ENCODE measurements around the gene ARL8A. TPM values are rescaled to one million over a fixed set of nuclear protein-coding genes. Genes with fewer than 3 reads are reported as not detected.

The ARL8A gene
- total RNA-seq, 1 donor from 2014 or later, result 67.8 TPM

GRCh38 chr1:202160377-202160940, 15.9 kb upstream of the ARL8A start, which contains the start of gene PTPN7:
PTPN7 (minus strand) TSS chr1:202160602; CDS start chr1:202159402, 1,200 bp downstream.
- intact Hi-C loops (cut with micrococcal nuclease), result loop anchor here (1.0 to 10.0 kb wide), 5 partner anchors 15 to 1164 kb away; partner anchors contain the start of genes ADIPOR1, KDM5B and TMEM183A

- intact Hi-C loops (cut with micrococcal nuclease), result loop anchor here (1.0 to 10.0 kb wide), 6 partner anchors 14 to 1165 kb away; partner anchors contain the start of genes ADIPOR1, IPO9, KDM5B and TMEM183A
Measured at GRCh38 chr1:202159534-202160371, 15.2 kb upstream of the ARL8A start.

- intact Hi-C loops (cut with micrococcal nuclease), result loop anchor here (2.0 kb wide), 1 partner anchor 330 kb away; the partner anchor contains the start of gene IPO9
Measured at GRCh38 chr1:202158810-202159533, 14.4 kb upstream of the ARL8A start.

GRCh38 chr1:202157945-202158344, 13.4 kb upstream of the ARL8A start:
- intact Hi-C loops (cut with micrococcal nuclease), result loop anchor here (2.0 kb wide), 1 partner anchor 329 kb away; the partner anchor contains the start of gene IPO9

- intact Hi-C loops (cut with micrococcal nuclease), result no loop called here
Measured at GRCh38 chr1:202156590-202156989, 12.1 kb upstream of the ARL8A start.

- intact Hi-C loops (cut with micrococcal nuclease), result loop anchor here (1.0 kb wide), 2 partner anchors 29 to 160 kb away; no protein-coding TSS in a partner anchor
Measured at GRCh38 chr1:202155478-202156021, 11.0 kb upstream of the ARL8A start.

- intact Hi-C loops (cut with micrococcal nuclease), result loop anchor here (1.0 kb wide), 2 partner anchors 29 to 160 kb away; no protein-coding TSS in a partner anchor
Measured at GRCh38 chr1:202154766-202155477, 10.4 kb upstream of the ARL8A start.

- intact Hi-C loops (cut with micrococcal nuclease), result no loop called here
Measured at GRCh38 chr1:202154148-202154765, 9.7 kb upstream of the ARL8A start.

GRCh38 chr1:202153284-202153683, 8.7 kb upstream of the ARL8A start:
- intact Hi-C loops (cut with micrococcal nuclease), result no loop called here

GRCh38 chr1:202152399-202152798, 7.9 kb upstream of the ARL8A start:
- intact Hi-C loops (cut with micrococcal nuclease), result no loop called here

GRCh38 chr1:202151045-202151444, 6.5 kb upstream of the ARL8A start:
- intact Hi-C loops (cut with micrococcal nuclease), result no loop called here

- intact Hi-C loops (cut with micrococcal nuclease), result no loop called here
Measured at GRCh38 chr1:202150602-202151001, 6.1 kb upstream of the ARL8A start.

- intact Hi-C loops (cut with micrococcal nuclease), result no loop called here
Measured at GRCh38 chr1:202150187-202150586, 5.7 kb upstream of the ARL8A start.

GRCh38 chr1:202149566-202149965, 5.0 kb upstream of the ARL8A start:
- intact Hi-C loops (cut with micrococcal nuclease), result no loop called here

GRCh38 chr1:202148391-202148790, 3.9 kb upstream of the ARL8A start:
- intact Hi-C loops (cut with micrococcal nuclease), result no loop called here

GRCh38 chr1:202146993-202147392, 2.5 kb upstream of the ARL8A start:
- intact Hi-C loops (cut with micrococcal nuclease), result no loop called here

- intact Hi-C loops (cut with micrococcal nuclease), result no loop called here
Measured at GRCh38 chr1:202146279-202146678, 1.7 kb upstream of the ARL8A start.

- intact Hi-C loops (cut with micrococcal nuclease), result loop anchor here (1.0 kb wide), 1 partner anchor 15 kb away; the partner anchor contains the start of gene PTPN7
Measured at GRCh38 chr1:202145744-202146140, 1.2 kb upstream of the ARL8A start.

GRCh38 chr1:202145068-202145743, 669 bp upstream of the ARL8A start:
- intact Hi-C loops (cut with micrococcal nuclease), result loop anchor here (1.0 kb wide), 1 partner anchor 15 kb away; the partner anchor contains the start of gene PTPN7
